Peyer's patch (tissue), 4 donors: ENCODE results near the gene TXNRD2.

Experiments used
- POLR2A ChIP-seq, 2 donors: fragments of 450-650 bp; IDR thresholded peaks; one replicate each; pipeline ENCODE4 v1.5.1; 2017; ENCODE audit warnings: antibody characterized with exemption in 2 of 2, mild to moderate bottlenecking in 2 of 2, moderate library complexity in 2 of 2
- TF ChIP-seq, protein P1 (sequence below), 6 experiments: fragments of 450-650 bp in 4 of 6; fragments of 200-600 bp in 2 of 6; sonication (generic) in 1 of 6; IDR thresholded peaks; one replicate each; pipeline ENCODE4 v1.5.1; 2017 to 2019; ENCODE audit warnings: antibody characterized with exemption in 6 of 6, mild to moderate bottlenecking in 3 of 6, moderate library complexity in 1 of 6

- TF ChIP-seq, protein P1, sequence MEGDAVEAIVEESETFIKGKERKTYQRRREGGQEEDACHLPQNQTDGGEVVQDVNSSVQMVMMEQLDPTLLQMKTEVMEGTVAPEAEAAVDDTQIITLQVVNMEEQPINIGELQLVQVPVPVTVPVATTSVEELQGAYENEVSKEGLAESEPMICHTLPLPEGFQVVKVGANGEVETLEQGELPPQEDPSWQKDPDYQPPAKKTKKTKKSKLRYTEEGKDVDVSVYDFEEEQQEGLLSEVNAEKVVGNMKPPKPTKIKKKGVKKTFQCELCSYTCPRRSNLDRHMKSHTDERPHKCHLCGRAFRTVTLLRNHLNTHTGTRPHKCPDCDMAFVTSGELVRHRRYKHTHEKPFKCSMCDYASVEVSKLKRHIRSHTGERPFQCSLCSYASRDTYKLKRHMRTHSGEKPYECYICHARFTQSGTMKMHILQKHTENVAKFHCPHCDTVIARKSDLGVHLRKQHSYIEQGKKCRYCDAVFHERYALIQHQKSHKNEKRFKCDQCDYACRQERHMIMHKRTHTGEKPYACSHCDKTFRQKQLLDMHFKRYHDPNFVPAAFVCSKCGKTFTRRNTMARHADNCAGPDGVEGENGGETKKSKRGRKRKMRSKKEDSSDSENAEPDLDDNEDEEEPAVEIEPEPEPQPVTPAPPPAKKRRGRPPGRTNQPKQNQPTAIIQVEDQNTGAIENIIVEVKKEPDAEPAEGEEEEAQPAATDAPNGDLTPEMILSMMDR (IDR thresholded peaks at IDR 0.05), result no peak
- no peak for TF ChIP-seq POLR2A (IDR thresholded peaks at IDR 0.05)
Observed at GRCh38 chr22:19973551-19974267, 32.1 kb upstream of the TXNRD2 start.
